GM19455 (cell line): ENCODE data around the gene COLEC11.

Source experiments
- ATAC-seq: cut with Tn5 transposase; IDR thresholded peaks from one replicate; pipeline ENCODE4 v1.9.1; 2021; ENCODE audit not compliant: unreplicated experiment

Gene COLEC11

GRCh38 chr2:3637311-3637675, 42.4 kb downstream of the COLEC11 start:
- no peak for ATAC-seq

DNA sequence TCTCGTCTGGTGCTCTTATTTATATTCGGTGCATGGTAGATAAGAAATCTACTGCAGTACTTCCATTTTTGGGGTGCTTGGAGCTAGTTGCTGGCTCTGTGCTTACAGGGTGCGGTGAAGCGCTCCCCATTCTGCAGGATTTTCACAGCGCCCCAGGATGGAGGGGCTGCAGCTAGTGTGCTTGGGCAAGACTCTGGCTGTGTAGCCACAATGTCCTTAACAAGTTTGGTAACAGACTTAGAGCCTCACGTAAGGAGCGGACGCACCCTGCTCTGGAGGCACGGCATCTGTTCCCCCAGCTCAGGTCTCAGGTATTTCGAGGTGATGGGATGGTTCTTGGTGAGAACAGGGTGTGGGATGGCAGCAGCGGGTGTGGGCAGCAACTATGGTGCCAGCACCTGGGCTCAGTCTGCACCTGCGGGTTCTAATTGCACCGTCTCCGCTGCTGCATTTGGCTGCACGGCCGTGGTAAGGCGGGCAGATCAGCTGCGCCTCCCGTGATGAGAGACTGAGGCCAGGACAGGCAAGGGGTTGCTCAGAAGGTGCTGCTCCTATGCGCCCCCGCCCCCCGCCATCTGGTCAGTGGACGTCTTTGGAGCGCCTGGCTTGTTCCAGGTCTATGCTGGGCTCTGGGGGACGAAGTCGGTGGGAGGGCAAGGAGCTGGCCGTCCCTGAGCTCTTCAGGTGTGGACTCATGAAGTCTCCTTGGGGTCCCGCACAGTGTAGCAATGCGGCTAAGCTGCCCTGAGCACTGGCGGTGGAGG, 43.0 kb downstream of the COLEC11 start:
- no peak for ATAC-seq

DNA sequence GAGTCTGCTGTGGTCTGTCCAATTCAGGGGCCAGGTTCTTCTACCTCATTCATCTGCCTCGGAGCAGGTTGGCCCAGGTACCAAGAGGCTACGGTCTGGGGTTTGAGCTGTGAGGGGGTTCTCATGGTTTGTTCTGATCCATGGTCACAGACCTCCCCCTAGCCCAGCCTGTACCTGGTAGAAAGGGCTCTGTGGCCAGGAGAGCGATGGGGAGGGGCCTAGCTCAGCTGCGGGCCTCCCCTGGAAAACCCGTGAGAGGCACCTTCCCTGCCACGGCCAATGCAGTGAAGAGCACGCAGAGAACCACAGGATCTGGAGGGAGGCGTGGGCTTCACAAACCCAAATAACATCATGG, 43.5 kb downstream of the COLEC11 start:
- ATAC-seq, result no peak

GRCh38 chr2:3639015-3639630, 44.2 kb downstream of the COLEC11 start:
- no peak for ATAC-seq

DNA sequence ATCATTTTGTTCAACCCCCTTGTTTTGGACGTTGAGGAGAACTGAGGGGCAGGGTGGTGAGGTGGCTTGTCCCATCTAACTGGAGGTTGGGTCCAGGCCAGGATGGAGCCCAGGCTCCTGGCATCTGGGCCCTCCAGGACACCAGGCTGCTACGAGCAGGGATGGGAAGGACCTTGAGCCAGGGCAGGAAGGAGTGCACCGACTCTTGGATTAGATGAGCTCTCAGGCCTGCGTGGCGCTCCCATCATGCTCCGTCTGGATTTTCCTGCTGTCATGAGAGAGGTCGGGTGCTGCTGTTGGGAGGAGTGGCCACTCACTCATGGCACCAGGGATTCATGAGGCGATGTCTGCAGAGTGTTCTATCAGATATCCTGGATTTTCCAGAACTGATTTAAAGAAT, 44.7 kb downstream of the COLEC11 start:
- ATAC-seq, result no peak

DNA sequence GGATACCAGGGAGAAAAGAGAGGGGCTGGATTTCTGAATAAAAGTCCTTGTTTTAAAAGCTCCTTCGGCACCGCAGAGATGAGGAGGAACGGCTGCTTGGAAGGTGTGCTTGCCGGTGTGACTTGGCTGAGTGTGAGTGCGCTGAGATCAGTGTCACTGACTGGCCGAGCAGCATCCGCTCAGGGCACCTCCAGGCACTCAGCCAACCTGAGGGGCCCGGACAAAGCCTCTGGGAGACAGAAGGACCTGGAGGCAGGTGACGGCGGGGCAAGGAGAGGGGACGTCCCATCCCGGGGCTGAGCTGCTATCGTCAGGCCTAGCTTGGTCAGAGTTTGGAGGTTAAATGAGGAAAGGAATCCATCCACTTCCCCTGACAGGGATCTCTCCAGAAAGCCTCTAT, 46.3 kb downstream of the COLEC11 start:
- no peak for ATAC-seq

DNA sequence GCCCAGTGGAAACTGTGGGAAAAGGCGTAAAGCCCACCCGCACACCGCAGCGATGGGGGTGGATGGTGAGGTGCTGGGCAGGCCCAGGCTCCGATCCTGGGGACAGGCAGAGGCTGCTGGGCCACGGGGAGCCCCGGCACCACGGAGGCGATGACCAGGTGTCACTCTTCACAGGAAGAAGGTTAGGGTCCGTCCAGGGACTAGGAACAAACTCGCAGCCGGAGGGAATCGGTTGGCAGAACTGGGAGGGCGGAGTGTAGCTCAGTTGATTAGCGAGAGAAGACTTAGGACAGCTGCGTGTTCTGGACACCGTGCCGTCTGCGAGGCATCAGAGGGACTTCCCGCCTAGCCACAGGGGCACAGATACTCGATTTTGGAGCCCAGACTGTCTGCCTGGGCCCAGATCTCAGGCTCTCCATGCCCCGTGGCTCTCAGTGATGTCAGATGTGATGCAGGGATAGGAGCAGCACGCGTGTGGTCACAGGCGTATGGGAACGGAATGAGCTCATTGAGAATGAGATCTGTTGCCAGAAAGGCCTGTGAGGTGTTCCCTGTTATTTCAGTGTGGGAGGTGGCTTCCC, 47.0 kb downstream of the COLEC11 start:
- ATAC-seq, result no peak

DNA sequence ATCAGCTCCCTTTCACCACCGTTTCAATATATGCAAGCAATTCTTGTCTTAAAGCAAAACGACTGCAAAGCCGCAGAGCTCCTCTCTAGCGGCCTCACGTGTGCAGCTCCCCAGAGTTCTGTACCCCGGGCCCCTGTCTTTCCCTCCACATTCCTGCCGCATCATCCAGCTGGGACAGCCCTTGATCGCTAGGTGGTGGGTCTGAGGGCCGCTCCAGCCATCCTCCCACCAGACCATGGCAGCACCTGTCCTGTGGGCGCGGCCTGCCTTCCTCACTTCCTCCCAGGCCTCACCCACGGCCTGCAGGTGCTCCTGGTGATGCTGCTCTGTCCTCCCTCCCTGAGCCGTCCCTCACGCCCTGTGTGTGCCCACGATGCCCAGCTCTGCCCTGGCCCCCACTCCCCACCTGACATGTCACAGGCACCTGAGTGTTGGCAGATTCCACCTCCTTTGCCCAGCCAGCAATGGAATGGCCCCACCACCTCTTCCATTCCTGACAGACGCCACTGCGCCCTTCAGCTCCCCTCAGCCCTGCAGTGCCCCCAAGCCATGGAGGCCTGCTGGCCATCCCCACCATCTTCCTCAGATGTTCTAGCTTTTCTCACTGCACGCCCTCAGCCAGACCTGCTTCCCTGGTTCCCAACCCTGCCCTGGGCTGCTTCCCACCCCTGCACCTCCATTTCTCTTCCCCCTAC, 47.8 kb downstream of the COLEC11 start:
- ATAC-seq, result no peak

DNA sequence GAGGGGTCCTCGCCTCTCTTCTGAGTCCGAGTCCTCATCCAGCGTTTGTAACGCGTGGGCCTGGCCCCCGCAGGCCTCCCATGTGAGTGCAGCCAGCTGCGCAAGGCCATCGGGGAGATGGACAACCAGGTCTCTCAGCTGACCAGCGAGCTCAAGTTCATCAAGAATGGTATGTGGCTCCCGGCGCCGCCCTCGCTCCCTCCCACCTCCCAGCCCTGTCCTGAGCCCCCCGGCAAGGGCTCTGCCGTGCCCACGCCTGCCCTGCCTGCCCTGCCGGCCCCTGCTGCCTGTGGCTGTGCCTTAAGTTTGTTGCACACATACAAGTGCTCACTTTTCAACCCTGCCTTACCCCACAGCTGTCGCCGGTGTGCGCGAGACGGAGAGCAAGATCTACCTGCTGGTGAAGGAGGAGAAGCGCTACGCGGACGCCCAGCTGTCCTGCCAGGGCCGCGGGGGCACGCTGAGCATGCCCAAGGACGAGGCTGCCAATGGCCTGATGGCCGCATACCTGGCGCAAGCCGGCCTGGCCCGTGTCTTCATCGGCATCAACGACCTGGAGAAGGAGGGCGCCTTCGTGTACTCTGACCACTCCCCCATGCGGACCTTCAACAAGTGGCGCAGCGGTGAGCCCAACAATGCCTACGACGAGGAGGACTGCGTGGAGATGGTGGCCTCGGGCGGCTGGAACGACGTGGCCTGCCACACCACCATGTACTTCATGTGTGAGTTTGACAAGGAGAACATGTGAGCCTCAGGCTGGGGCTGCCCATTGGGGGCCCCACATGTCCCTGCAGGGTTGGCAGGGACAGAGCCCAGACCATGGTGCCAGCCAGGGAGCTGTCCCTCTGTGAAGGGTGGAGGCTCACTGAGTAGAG, 48.7 kb downstream of the COLEC11 start:
- ATAC-seq, result no peak

- no peak for ATAC-seq
Measured at GRCh38 chr2:3644246-3644525, 49.3 kb downstream of the COLEC11 start.

DNA sequence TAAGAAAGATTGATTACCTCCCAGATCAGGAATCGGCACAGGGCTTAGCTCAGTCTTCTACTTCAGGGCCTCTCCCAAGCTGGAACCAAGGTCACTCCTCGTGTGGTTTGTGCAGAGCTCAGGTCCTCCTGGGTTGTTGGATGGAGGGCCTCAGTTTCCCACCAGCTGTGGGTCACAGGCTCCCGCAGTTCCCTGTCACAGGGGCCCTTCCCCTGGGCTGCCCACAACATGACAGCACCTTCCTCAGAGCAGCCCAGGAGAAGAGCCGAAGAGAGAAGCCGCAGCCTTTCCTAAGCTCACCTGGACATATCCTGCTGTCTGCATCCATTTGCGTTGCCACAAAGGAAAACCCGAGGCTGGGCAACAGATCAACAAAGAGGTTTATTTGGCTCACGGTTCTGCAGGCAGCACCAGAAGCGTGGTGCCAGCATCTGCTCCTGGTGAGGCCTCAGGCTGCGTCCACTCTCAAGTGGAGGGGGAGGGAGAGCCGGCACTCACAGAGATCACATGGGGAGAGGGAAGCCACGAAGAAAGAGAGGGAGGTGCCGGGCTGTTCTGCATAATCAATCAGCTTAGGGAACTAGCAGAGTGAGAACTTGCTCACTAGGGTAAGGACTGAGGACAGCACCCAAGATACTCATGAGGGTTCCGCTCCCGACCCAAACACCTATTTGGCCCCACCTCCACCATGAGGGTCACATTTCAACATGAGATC, 50.1 kb downstream of the COLEC11 start:
- no peak for ATAC-seq

DNA sequence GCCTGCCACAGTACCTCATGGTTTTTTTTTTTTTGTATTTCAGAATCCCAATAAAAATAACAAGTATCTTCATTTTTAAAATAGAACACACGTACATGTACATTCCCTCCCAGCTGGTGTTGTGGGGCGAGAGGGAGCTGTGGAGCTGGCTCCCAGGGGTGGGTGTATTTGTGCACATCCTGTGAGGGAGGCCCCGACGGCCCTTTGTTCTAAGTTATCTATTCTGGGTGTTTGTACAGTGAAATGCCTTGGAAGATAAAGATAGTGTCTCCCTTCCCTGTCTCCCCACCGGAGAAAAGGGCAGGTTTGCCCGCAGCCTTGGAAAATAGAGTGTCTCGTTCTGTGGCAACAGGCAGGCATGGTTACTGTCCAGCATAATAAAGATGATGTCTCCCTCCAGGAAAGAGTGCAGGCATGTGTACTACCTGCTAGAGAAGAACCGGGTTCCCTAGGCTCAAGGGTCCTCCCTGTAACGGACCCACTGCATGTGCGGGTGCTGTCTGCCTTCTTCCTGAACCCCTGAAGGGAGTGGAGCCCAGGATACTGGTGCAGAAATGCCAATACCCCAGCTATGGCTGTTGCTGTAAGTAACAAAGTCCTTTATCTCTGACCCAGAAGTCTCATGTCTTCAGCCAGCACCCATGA, 51.0 kb downstream of the COLEC11 start:
- ATAC-seq, result no peak

DNA sequence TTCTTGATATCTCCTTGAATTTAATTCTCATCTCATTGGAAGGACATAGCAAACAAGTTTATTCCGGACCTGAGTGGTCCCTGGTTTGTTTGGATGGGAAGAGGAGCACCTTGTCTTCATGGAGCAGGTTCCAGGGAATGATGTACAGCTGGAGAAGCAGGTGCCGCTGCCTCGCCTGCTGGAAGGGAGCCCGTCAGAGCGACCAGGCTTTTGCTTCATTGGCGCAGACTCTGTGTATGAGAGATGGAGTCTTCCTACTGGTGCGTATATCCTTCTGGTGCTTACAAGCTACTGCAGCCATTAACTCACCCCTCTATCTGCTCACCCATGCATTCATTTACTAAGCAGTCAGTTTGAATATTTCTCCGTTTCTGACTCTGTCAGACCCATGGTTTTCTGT, 51.5 kb downstream of the COLEC11 start:
- no peak for ATAC-seq

- ATAC-seq, result no peak
Measured at GRCh38 chr2:3647246-3647645, 52.3 kb downstream of the COLEC11 start.

DNA sequence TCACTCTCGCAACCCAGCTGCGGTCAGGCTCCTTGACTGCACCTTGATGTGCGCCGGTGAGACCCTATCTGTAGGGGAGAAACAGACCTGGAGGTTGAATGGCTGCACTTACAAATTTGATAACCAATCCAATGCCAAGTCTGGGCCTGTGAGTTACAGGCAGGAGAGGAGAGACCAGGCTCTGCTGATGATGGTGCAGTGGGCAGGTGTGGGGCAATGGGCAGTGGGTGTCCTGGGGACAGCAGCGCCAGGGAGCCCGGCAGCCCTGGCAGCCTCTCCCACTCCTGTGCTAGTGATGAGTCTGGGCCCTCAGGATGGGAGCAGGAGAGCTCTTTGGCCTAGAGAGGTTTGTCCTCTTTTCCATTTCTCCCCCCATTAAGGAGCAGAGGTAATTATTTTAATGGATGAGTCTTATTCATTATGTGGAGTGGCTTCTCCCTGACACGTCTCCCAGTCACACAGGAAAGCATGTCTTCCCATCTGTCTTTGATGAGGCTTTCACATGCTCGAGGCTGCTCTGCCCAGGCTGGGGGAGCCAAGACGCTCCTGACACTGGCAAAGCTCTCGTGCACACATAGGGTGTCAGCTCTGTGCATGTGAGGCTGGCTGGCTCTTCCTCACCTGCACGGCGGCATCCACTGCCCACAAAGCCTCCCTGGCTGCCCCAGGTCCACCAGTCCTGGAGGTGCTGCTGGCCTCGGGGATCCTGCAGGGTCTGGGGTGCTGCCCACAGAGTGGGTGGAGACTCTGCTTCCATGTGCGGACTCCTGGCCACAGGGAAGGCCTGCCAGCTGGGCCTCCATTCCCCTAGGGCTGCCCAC, 53.1 kb downstream of the COLEC11 start:
- ATAC-seq, result no peak

GRCh38 chr2:3648652-3649177, 53.8 kb downstream of the COLEC11 start:
- no peak for ATAC-seq

- ATAC-seq, result no peak
Measured at GRCh38 chr2:3649581-3649980, 54.7 kb downstream of the COLEC11 start.

DNA sequence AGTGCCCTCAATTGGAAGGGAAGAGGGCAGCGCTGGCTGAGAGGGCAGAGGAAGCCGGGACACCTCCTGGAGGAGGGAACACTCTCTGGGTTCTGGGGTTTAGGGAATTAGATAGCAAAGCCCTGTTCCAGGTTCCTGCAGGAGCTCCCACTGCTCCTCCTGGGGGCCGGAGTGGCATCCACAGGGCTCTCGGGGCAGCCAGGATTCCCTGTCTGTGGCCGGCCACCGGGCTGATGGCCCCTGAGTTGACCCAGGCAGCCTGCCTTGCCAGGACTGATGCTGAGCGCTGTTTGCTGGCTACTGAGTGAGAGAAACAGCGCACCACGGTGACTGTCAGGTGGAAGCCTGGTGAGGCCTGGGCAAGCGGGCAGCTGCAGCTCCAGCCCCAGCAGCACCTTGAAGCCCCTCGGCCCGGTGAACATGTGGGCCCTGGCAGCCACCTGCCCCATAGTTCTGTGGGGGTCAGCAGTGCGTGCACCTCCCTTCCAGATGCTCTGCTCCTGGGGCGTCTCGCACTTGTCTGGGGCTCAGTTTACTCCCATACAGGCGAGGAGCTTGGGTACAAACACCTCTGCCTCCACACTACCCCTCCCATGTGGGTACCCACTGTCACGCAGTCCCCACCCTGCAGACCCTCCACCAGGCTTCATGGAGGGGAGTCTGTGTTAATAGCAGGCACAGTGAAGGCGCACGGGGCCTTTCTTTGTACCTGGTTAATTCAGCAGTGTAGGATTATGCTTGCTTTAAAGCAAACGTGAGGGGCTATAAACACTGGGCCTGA, 55.4 kb downstream of the COLEC11 start:
- no peak for ATAC-seq
